NCI-H524 (cell line): ENCODE measurements around the gene OR10AD1.
"Not testable (repeated sequence)": the region's sequence is repeated elsewhere in the genome, so short reads cannot be mapped to it uniquely, and the experiment has no call there.

Experiments
- DNase-seq, 2 experiments: peaks; one replicate each; lab custom pipeline; 2025; lab: John Stamatoyannopoulos, UW

The OR10AD1 gene

GRCh38 chr12:48203192-48203591 is at the start of gene OR10AD1:
OR10AD1 (minus strand) TSS chr12:48203292; CDS start chr12:48203292, 0 bp downstream.
- no peak for DNase-seq

- DNase-seq: no peak
Observed at GRCh38 chr12:48247181-48247966, 44.3 kb upstream of the OR10AD1 start.

- DNase-seq: peak in 1 of 2 experiments; percentile 2
Observed at GRCh38 chr12:48237162-48237561, 34.1 kb upstream of the OR10AD1 start.

- no peak for DNase-seq
Observed at GRCh38 chr12:48235796-48236333, 32.8 kb upstream of the OR10AD1 start.

GRCh38 chr12:48231169-48231958 is 28.3 kb upstream of the OR10AD1 start:
- DNase-seq: not testable (repeated sequence)

- not testable (repeated sequence) for DNase-seq
Observed at GRCh38 chr12:48224533-48224932, 21.4 kb upstream of the OR10AD1 start.

- DNase-seq: no peak
Observed at GRCh38 chr12:48221645-48222044, 18.6 kb upstream of the OR10AD1 start.

GRCh38 chr12:48220701-48221100 is 17.6 kb upstream of the OR10AD1 start:
- no peak for DNase-seq

- no peak for DNase-seq
Observed at GRCh38 chr12:48219631-48220030, 16.5 kb upstream of the OR10AD1 start.

- no peak for DNase-seq
Observed at GRCh38 chr12:48216785-48217184, 13.7 kb upstream of the OR10AD1 start.

GRCh38 chr12:48209495-48209894 is 6.4 kb upstream of the OR10AD1 start:
- DNase-seq: not testable (repeated sequence)

- no peak for DNase-seq
Observed at GRCh38 chr12:48202766-48203165, 326 bp downstream of the OR10AD1 start.

- no peak for DNase-seq
Observed at GRCh38 chr12:48201516-48201915, 1.6 kb downstream of the OR10AD1 start.

- no peak for DNase-seq
Observed at GRCh38 chr12:48201091-48201490, 2.0 kb downstream of the OR10AD1 start.

GRCh38 chr12:48199774-48200221 is 3.3 kb downstream of the OR10AD1 start:
- no peak for DNase-seq

- no peak for DNase-seq
Observed at GRCh38 chr12:48198985-48199384, 4.1 kb downstream of the OR10AD1 start.

- DNase-seq: no peak
Observed at GRCh38 chr12:48198672-48198971, 4.5 kb downstream of the OR10AD1 start.

- DNase-seq: peak; percentile 80 to 88
Observed at GRCh38 chr12:48197971-48198671, 5.0 kb downstream of the OR10AD1 start.

- DNase-seq: peak in 1 of 2 experiments; percentile 33
Observed at GRCh38 chr12:48197549-48197970, 5.5 kb downstream of the OR10AD1 start.

- no peak for DNase-seq
Observed at GRCh38 chr12:48194799-48195201, 8.3 kb downstream of the OR10AD1 start.

- no peak for DNase-seq
Observed at GRCh38 chr12:48193623-48194022, 9.5 kb downstream of the OR10AD1 start.

GRCh38 chr12:48192861-48193260 is 10.2 kb downstream of the OR10AD1 start:
- DNase-seq: no peak
